Memory B cell (primary cell): Measurements from ENCODE around the gene CPNE5.

Experiments
- ATAC-seq: fragments of 150-1000 bp; cut with Tn5 transposase; 2 replicates; pipeline ENCODE4 v1.10.0; 2021; ENCODE audit warnings: low read depth, mild to moderate bottlenecking, moderate library complexity
- DNase-seq, 2 donors: peaks; one replicate each; pipeline ENCODE4 v3.0.0; 2022; ENCODE audit warnings: low spot score in 2 of 2
- H3K27ac Mint-ChIP-seq: one replicate; pipeline ENCODE4 v1.8.0; 2022; ENCODE audit warnings: mild to moderate bottlenecking, moderate library complexity, mixed read lengths
- H3K27me3 Mint-ChIP-seq: one replicate; pipeline ENCODE4 v1.8.0; 2022; ENCODE audit warnings: mixed read lengths
- H3K36me3 Mint-ChIP-seq: one replicate; pipeline ENCODE4 v1.8.0; 2022; ENCODE audit warnings: mild to moderate bottlenecking, mixed read lengths
- H3K4me1 Mint-ChIP-seq: one replicate; pipeline ENCODE4 v1.8.0; 2022; ENCODE audit warnings: mixed read lengths
- H3K4me3 Mint-ChIP-seq: one replicate; pipeline ENCODE4 v1.8.0; 2022; ENCODE audit warnings: mild to moderate bottlenecking, moderate library complexity, mixed read lengths
- H3K9me3 Mint-ChIP-seq: one replicate; pipeline ENCODE4 v1.8.0; 2022; ENCODE audit warnings: mixed read lengths

The CPNE5 gene

GRCh38 chr6:36848658-36849441 lies 9.6 kb upstream of the CPNE5 start:
- peaks cover 6% of the 10 kb centered on the region for H3K9me3 Mint-ChIP-seq
- H3K4me3 Mint-ChIP-seq = no peak overlapping the region
- no peak for DNase-seq
- H3K4me1 Mint-ChIP-seq = no peaks in the 10 kb centered on the region
- no peak overlapping the region for H3K27ac Mint-ChIP-seq
- peaks cover 19% of the 10 kb centered on the region for H3K36me3 Mint-ChIP-seq
- no peak for ATAC-seq
- peaks cover 4% of the 10 kb centered on the region for H3K27me3 Mint-ChIP-seq

GRCh38 chr6:36847991-36848390 lies 8.7 kb upstream of the CPNE5 start:
- Mint-ChIP-seq H3K4me1 (no peaks in the 10 kb centered on the region), H3K27ac (no peak overlapping the region), H3K27me3 (peaks cover 4% of the 10 kb centered on the region), H3K4me3 (no peak overlapping the region), H3K9me3 (peaks cover 6% of the 10 kb centered on the region), H3K36me3 (peaks cover 12% of the 10 kb centered on the region)
- DNase-seq (no peak), ATAC-seq (no peak)

- Mint-ChIP-seq H3K36me3 (peaks cover 9% of the 10 kb centered on the region), H3K4me1 (no peaks in the 10 kb centered on the region), H3K27me3 (peaks cover 4% of the 10 kb centered on the region), H3K27ac (no peak overlapping the region), H3K9me3 (peaks cover 6% of the 10 kb centered on the region), H3K4me3 (no peak overlapping the region)
- ATAC-seq (no peak), DNase-seq (no peak)
These were observed 7.9 kb upstream of the CPNE5 start for GRCh38 chr6:36847152-36847551.

- no peak for ATAC-seq
- Mint-ChIP-seq H3K9me3 (peaks cover 3% of the 10 kb centered on the region), H3K4me3 (no peak overlapping the region), H3K4me1 (no peaks in the 10 kb centered on the region), H3K36me3 (peaks cover 3% of the 10 kb centered on the region), H3K27ac (no peak overlapping the region), H3K27me3 (peaks cover 5% of the 10 kb centered on the region)
- DNase-seq = no peak
These were observed 6.0 kb upstream of the CPNE5 start for GRCh38 chr6:36845233-36845632.

- Mint-ChIP-seq H3K9me3 (no peaks in the 10 kb centered on the region), H3K4me1 (no peaks in the 10 kb centered on the region), H3K4me3 (no peak overlapping the region), H3K27ac (no peak overlapping the region), H3K36me3 (no peaks in the 10 kb centered on the region), H3K27me3 (peaks cover 3% of the 10 kb centered on the region)
- DNase-seq = no peak
- ATAC-seq = no peak
These were observed 5.3 kb upstream of the CPNE5 start for GRCh38 chr6:36844232-36845170.

GRCh38 chr6:36843170-36843569 lies 3.9 kb upstream of the CPNE5 start:
- Mint-ChIP-seq H3K27ac (no peak overlapping the region), H3K36me3 (no peaks in the 10 kb centered on the region), H3K9me3 (no peaks in the 10 kb centered on the region), H3K4me1 (peaks cover 6% of the 10 kb centered on the region), H3K4me3 (no peak overlapping the region), H3K27me3 (peaks cover 9% of the 10 kb centered on the region)
- DNase-seq = no peak
- no peak for ATAC-seq

- Mint-ChIP-seq H3K9me3 (no peaks in the 10 kb centered on the region), H3K36me3 (no peaks in the 10 kb centered on the region), H3K4me1 (peaks cover 6% of the 10 kb centered on the region), H3K4me3 (no peak overlapping the region), H3K27me3 (peaks cover 14% of the 10 kb centered on the region), H3K27ac (no peak overlapping the region)
- ATAC-seq (no peak), DNase-seq (no peak)
These were observed 2.5 kb upstream of the CPNE5 start for GRCh38 chr6:36841756-36842155.

- H3K36me3 Mint-ChIP-seq = no peaks in the 10 kb centered on the region
- H3K27ac Mint-ChIP-seq = no peak overlapping the region
These were observed 1.5 kb upstream of the CPNE5 start for GRCh38 chr6:36840432-36841403.

GRCh38 chr6:36839749-36840431 lies 646 bp upstream of the CPNE5 start:
- H3K36me3 Mint-ChIP-seq = no peaks in the 10 kb centered on the region

More at GRCh38 chr6:36840432-36841403, 1.5 kb upstream of the CPNE5 start:
- H3K4me1 Mint-ChIP-seq = peaks cover 6% of the 10 kb centered on the region
- H3K9me3 Mint-ChIP-seq = no peaks in the 10 kb centered on the region
- H3K4me3 Mint-ChIP-seq = peak overlapping the region; percentile 76
- DNase-seq (no peak), ATAC-seq (peak; percentile 57)
- peaks cover 19% of the 10 kb centered on the region for H3K27me3 Mint-ChIP-seq

GRCh38 chr6:36837686-36838085 lies 1.6 kb downstream of the CPNE5 start:
- no peak for DNase-seq
- Mint-ChIP-seq H3K27ac (no peak overlapping the region), H3K27me3 (peaks cover 19% of the 10 kb centered on the region), H3K4me3 (no peak overlapping the region), H3K9me3 (peaks cover 3% of the 10 kb centered on the region), H3K36me3 (no peaks in the 10 kb centered on the region), H3K4me1 (peaks cover 6% of the 10 kb centered on the region)
- ATAC-seq = no peak

More at GRCh38 chr6:36839749-36840431, 646 bp upstream of the CPNE5 start:
- Mint-ChIP-seq H3K4me1 (peaks cover 6% of the 10 kb centered on the region), H3K9me3 (no peaks in the 10 kb centered on the region), H3K4me3 (peak overlapping the region; percentile 76), H3K27me3 (peaks cover 19% of the 10 kb centered on the region), H3K27ac (no peak overlapping the region)
- ATAC-seq = peak; percentile 73
- peak; percentile 41 to 54 for DNase-seq

GRCh38 chr6:36837022-36837339 lies 2.3 kb downstream of the CPNE5 start:
- Mint-ChIP-seq H3K4me3 (no peak overlapping the region), H3K4me1 (peaks cover 6% of the 10 kb centered on the region), H3K27me3 (peaks cover 19% of the 10 kb centered on the region), H3K27ac (no peak overlapping the region), H3K36me3 (no peaks in the 10 kb centered on the region), H3K9me3 (peaks cover 3% of the 10 kb centered on the region)
- ATAC-seq (no peak), DNase-seq (no peak)

- Mint-ChIP-seq H3K9me3 (peaks cover 3% of the 10 kb centered on the region), H3K36me3 (no peaks in the 10 kb centered on the region), H3K27ac (no peak overlapping the region), H3K27me3 (peaks cover 19% of the 10 kb centered on the region), H3K4me1 (peaks cover 6% of the 10 kb centered on the region), H3K4me3 (no peak overlapping the region)
- ATAC-seq (no peak), DNase-seq (no peak)
These were observed 2.9 kb downstream of the CPNE5 start for GRCh38 chr6:36836111-36837021.
